Bronchial epithelial cell (primary cell): Measurements from ENCODE around the gene SLFN12L. TPM values are rescaled to one million over a fixed set of nuclear protein-coding genes. Genes with fewer than 3 reads are reported as not detected.

Experiments
- DNase-seq: peaks from one replicate; pipeline ENCODE4 v3.0.0-alpha.2; 2010; ENCODE audit warnings: low read depth
- FAIRE-seq: peaks from 2 replicates; lab custom pipeline; 2011; peaks lifted over from hg19 to GRCh38; lab: Jason Lieb, UNC
- H3K27me3 ChIP-seq: 2 replicates; pipeline ENCODE4 v1.5.1; 2011; ENCODE audit warnings: low read length; ENCODE audit not compliant: control insufficient read depth, insufficient read depth
- H3K36me3 ChIP-seq: 2 replicates; pipeline ENCODE4 v1.5.1; 2011; ENCODE audit warnings: low read length; ENCODE audit not compliant: control insufficient read depth, insufficient read depth
- H3K4me3 ChIP-seq: 2 replicates; pipeline ENCODE4 v1.5.1; 2011; ENCODE audit warnings: mild to moderate bottlenecking, low read depth, low read length, control low read depth
- CTCF ChIP-seq: IDR thresholded peaks from 2 replicates; pipeline ENCODE4 v1.5.1; 2011; ENCODE audit warnings: mild to moderate bottlenecking, moderate library complexity, low read length, control low read depth, inconsistent platforms; ENCODE audit not compliant: insufficient read depth, severe bottlenecking
- total RNA-seq: library from RNA; depleted of rRNA; stranded (reverse); fragments of >200 nt; gene quantifications from 2 replicates; pipeline ENCODE4 v1.2.1, GENCODE V29; 2014

Gene SLFN12L
- total RNA-seq: under 0.01 and 0.13 TPM in 2 replicates

- no peak within 1 kb of the TSS for H3K4me3 ChIP-seq
- H3K36me3 ChIP-seq: no peaks in the 10 kb centered on the region
- no peak for FAIRE-seq
These were observed at the start of gene SLFN12L for GRCh38 chr17:35537601-35538141. Gene SLFN12L (minus strand): TSS chr17:35537678. CDS start chr17:35522364, 15,314 bp downstream.

GRCh38 chr17:35586569-35587073 is 49.1 kb upstream of the SLFN12L start:
- FAIRE-seq (no peak), DNase-seq (no peak)
- TF ChIP-seq CTCF: no peak
- H3K27me3 ChIP-seq: no peaks in the 10 kb centered on the region
- H3K4me3 ChIP-seq: peak overlapping the region; percentile 98
- H3K36me3 ChIP-seq: no peaks in the 10 kb centered on the region

More at GRCh38 chr17:35537601-35538141, at the start of gene SLFN12L:
- no peak for TF ChIP-seq CTCF
- no peaks in the 10 kb centered on the region for H3K27me3 ChIP-seq
- DNase-seq: no peak

- Histone ChIP-seq H3K27me3 (no peaks in the 10 kb centered on the region), H3K36me3 (no peaks in the 10 kb centered on the region), H3K4me3 (no peak overlapping the region)
- DNase-seq: no peak
- no peak for FAIRE-seq
- TF ChIP-seq CTCF: no peak
These were observed 46.6 kb upstream of the SLFN12L start for GRCh38 chr17:35584061-35584460.

GRCh38 chr17:35578929-35579432 is 41.5 kb upstream of the SLFN12L start:
- no peak for FAIRE-seq

GRCh38 chr17:35578197-35578928 is 40.9 kb upstream of the SLFN12L start, which contains the start of gene PEX12:
Gene PEX12 (minus strand): TSS chr17:35578571. CDS start chr17:35578021, 550 bp downstream.
- Histone ChIP-seq H3K27me3 (no peaks in the 10 kb centered on the region), H3K36me3 (peaks cover 1% of the 10 kb centered on the region), H3K4me3 (peak within 1 kb of the TSS; percentile 71)
- DNase-seq (peak; percentile 72), FAIRE-seq (no peak)
- TF ChIP-seq CTCF: no peak

More at GRCh38 chr17:35578929-35579432, 41.5 kb upstream of the SLFN12L start:
- DNase-seq: no peak
- H3K4me3 ChIP-seq: peak overlapping the region; percentile 71
- no peak for TF ChIP-seq CTCF
- H3K27me3 ChIP-seq: no peaks in the 10 kb centered on the region
- H3K36me3 ChIP-seq: no peaks in the 10 kb centered on the region
